GM19099 (cell line): ENCODE measurements around the gene NTSR1.

Experiments
- POLR2A ChIP-seq: IDR thresholded peaks from 3 replicates; pipeline ENCODE4 v1.6.1; 2011; ENCODE audit warnings: low read depth; ENCODE audit not compliant: insufficient read length; ENCODE audit errors: extremely low read depth

The NTSR1 gene

DNA sequence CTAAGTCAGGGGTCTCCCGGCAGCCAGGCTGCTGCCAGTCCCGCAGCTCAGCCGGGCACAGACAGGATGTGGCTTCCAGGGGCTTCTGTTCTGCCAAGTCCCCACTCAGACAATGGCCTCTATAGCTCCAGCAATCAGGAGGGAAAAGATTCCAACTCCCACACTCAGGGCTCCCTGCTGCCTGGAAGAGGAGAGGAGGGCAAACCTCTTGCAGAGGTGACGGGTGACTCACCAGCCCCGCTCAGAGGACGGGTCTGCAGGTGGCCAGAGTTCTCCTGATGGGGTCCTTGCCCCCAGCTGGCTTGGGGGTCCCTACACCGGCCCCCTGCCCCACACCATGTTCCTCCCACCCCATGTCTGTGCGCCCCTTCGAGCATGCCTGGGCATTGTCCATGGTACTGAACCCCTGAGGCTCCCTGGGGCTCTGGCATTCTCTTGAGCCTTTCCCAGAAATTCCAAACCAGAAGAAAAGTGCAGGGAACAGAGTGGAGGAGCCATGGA, 32.6 kb downstream of the NTSR1 start:
- no peak for TF ChIP-seq POLR2A

DNA sequence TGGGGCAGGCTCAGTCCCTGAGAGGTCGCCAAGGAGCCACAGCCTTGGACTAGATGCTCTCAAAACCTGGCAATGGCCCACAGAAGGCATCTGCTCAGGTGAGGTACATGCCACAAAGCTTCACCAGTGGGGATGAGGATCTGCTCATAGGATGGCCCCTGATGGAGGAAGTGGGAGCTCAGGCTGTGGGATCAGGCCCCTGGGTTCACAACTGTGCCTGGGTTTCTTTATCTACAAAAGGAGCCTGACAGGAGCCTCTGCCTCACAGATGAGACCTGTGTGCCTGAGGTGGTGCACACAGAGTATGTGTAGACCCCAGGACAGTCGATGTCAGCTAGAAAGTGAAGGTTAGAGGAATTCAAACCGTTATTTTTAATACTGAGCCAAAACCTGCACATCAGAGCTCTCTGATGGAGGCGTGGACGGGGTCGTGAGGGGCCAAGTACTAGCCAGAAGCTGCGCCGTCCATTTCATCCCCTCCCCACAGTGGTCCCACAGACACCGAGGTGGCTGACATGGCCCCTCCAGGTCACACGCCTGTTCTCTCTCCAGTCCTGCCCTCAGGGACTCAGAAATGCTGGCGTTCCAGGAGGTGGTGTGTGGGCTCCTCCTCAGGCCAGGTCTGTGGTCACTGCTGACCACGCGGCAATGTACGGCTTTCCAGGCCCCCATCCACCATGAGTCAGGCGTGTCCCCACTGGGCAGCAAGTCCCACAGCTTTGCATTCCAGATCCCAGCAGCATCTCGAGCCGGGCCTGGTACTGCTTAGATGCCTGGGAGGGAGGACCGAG, 33.3 kb downstream of the NTSR1 start:
- no peak for TF ChIP-seq POLR2A

DNA sequence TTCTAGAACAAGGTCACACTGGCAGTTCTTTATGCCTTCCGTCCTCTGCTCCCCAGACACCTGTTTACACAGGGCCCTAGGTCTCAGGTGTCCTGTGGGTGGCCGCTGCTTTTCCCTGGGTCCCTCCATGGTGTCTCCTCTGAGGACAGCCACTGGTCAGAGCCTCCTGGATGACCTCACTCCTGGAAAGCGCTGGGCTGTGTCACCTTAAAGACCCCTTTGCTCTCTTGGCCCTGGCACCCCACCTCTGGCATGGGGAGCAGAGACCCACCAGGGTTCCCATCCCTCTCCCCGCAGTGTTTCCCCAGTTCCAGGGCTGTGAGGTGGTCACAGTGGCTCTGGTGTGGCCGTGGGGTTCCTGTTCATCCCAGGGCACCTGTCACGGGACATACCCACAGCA, 33.9 kb downstream of the NTSR1 start:
- no peak for TF ChIP-seq POLR2A

DNA sequence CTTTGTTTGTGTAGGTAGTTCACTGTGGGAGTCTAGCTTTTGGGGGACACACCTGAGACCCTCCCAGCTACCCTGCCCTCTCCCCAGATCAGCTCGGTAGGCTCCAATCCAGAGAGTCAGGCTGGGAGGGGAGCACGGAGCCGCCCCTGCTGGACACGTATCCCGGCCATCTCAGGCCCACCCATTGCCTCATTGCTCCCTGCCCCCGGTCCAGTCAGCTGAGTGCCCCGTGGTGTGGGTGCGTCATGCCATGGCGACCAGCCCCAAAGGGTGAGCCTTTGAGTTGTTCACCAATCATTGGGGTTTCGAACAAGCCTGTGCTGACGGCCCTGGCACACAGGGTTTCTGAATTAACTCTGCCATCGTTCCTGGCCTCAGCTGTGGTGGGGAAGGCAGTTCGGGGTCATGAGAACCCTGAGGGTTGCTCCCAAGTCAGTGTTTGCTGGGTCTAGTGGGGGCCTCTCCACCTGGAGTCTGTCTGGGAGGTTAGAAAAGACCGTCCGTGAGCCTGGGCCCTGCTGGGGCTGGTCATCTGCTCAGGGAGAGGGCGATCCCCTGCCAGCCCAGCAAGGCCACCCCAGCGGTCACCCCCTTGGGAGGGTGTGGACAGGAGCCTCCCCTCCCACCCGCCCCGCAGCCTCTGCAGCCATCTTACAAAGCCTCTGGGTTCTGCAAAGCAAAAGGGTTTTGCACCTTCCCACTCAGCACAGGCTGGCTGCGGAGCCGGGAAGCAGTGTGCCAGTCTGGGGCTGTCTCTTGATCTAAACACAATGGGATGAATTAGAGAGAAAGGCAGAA, 34.5 kb downstream of the NTSR1 start:
- TF ChIP-seq POLR2A, result no peak

DNA sequence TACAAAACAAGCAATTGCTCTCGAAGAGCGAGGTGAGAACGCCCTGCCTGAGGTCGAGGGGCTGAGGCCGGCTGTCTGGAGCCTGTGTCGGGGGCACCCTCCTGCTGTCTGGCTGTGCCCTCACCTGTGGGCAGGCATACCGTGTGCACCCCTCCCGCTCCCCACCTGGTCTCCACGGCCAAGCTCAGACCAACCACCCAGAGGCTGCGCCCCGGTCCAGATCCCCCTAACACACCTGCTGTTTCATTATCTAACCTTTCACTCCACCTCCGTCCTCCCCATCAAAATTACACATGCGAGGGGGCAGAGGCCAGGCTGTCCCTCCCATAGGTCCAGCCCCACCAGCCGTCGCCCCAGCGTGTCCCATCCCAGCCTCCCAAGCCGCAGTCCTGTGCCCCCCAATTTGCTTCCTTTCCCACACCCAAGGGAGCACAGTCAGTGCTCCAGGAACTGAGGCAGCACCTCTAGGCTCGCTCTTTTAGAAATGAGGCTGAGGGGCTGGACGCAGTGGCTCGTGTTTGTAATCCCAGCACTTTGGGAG, 35.2 kb downstream of the NTSR1 start:
- TF ChIP-seq POLR2A, result no peak

DNA sequence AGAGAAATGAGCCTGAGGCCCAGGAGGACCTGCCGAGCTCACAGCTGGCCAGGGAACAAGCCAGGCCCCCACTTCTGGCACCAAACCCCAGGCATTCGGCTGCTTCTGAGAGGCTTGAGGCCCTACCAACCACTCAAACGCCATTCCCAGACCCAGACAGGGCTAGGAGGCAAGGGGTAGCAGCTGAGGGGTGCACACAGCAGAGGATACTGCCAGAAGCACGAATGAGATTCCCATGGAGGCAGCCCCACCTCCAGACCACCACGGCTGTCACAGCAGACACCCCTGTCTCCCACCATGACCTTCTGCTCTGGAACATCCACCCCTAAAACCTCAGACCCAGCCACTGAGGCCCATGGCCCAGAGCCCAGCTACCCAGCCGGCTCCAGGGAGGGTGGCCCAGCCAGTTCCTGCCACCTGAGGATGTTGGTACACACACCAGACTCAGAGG, 36.1 kb downstream of the NTSR1 start:
- TF ChIP-seq POLR2A, result no peak

DNA sequence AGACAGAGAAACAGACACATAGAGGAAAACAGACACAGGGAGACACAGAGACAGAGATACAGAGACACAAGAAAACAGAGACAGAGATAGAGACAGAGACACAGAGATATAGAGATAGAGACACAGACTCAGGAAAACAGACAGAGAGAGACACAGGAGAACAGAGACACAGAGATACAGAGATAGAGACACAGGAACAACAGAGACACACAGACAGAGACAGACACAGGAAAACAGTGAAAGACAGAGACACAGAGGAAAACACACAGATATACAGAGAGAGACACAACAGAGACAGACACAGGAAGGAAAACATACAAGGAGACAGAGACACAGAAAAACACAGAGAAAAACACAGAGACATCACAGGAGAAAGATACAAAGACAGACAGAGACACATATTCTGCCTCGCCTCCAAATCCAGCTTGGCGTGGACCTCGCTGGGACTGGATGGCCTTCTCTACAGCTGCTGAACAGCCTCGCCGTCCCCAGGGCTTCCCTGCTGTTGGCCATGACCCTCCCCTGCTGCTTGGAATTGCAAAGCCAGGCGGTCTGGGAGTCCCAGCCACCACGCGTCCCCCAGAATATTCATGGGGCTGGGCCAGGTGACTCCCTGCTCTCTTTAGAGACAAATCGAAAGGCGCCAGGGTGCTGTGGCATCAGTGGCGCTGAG, 36.8 kb downstream of the NTSR1 start:
- no peak for TF ChIP-seq POLR2A

DNA sequence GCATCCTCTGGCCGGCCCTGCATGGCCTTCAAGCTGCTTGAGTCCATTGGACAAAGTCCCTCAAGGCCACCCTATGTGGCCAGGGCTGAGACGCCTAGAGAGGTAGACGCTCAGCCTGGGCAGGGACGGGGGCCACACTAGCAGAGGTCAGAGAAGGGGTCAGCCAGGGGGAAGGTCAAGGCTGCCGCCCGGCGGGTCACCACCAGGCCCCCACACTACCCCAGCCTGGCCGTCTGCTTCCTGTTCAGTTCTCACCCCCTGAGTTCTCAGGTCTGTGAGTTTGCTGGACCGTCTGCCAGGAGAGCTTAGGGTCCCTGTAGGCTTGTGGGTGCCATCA, 37.3 kb downstream of the NTSR1 start:
- no peak for TF ChIP-seq POLR2A

DNA sequence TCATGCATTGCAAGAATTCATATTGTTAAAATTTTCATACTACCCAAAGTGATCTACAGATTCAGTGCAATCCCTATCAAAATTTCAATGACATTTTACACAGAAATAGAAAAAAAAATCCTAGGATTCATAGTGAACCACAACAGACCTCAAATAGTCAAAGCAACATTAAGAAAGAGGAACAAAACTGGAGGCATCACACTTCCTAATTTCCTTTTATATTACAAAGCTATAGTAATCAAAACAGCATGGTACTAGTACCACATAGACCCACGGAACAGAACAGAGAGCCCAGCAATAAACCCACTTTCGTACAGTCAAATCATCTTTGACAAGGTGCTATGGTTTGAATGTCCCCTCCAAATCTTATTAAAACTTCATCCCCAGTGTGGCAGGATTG, 39.7 kb downstream of the NTSR1 start:
- TF ChIP-seq POLR2A, result no peak

DNA sequence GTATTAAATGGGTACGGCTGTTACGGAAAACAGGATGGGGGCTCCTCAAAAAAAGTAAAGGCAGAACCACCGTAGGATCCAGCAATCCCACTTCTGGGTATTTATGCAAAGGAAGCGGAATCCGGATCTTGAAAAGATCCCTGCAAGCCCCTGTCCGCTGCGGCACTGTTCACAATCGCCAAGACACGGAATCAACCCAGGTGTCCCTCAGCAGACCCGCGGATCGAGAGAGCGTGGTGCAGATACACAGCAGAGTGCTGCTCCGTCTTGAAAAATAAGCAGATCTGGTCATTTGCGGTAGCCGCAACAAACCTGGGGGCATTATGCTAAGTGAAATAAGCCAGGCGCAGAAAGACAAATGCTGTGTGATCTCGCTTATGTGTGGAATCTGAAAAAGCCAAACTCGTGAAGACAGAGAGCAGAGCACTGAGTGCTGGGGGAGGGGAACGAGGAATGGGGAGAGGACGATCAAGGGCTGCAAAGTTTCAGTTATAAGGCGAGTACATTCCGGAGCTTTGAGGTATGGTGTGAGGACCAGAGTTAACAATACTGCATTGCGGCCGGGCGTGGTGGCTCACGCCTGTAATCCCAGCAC, 41.3 kb downstream of the NTSR1 start:
- TF ChIP-seq POLR2A, result no peak

DNA sequence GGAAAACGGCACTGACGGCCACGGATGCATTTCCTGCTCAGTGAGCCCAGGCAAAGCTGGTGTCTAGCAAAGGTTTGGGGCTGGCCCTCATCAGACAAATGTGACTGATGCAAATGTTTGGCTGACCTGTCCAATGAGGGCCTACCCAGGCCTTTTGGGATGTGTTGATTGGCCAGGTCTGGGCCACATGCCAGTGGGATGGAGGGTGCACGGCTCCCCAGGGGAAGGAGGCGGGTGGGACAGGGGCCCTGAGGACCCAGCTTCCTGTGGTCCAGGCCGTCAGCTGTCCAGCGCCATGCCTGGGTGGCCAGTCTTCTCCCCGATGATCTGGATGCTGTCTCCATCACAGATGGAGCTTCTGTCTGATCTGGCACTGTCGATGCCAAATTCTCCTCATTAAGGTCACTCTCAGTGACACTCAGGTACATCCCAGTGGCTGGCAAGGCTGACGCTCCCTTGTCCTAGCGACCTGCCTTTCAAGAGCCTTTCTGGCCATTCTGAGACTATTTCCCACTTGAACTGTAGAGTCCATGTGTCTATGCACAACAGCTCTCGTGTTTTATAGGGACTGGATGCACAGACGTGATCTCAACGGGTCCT, 43.0 kb downstream of the NTSR1 start:
- no peak for TF ChIP-seq POLR2A

DNA sequence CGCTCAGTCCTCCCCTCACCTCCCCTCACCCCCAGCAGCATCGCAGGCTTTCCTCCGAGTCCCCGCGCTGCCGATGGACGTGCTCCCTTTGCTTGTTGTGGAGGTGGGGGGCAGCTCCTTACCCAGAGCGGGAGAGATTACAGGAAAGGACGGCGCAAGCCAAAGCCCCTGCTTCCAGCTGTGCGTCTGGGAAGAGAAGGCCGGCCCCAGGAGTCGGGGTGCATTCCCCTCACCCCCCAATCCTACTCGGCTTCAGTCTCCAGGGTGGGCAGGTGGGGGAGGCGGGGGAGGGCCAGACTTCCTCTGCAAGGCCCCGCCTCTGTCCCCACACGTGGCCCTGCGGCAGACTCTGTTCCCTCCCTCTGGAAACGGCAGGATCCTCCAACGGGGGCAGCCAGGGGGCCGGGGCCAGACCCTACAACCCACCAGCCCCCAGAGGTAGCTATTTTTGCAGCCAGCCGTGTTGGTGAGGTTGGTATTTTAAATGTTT, 43.6 kb downstream of the NTSR1 start:
- no peak for TF ChIP-seq POLR2A

DNA sequence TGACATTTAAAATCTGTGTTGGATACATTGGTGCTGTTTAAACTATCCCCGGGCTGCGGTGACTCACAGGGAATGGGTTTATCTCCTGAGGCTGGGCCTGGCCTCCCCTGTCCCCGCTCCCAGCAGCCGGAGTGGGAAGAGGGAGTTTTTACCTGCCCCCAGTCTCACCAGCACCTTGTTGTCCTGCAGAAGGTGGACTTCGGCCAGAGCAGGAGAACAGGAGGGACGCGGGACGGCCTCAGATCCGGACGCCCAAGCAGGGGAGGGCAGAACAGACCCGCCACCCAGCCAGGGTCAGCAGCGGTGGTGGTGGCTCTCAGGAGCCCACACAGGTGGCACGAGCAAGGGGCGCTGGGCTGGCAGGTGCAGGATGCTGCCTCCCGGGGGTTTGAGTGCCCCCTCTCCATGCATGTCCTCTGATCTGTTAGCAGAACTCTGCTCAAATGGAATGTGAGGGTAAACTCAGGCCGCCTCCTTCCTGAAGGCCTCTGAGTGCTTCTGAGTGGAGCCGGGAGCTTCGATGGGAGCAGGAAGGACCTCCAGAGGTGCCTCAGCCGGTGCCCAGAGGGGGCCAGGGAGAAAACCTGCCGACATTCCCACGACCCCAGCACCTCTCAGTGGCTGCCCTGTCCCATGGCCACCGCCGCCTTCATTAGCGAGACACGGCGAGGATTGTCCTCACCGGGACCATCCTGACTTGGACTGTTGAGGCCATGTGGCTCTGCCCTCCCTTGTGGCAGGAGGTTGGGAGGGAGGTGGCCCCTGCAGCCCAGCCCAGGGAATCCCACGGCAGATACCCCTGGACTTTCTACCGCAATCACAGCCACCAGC, 44.2 kb downstream of the NTSR1 start:
- TF ChIP-seq POLR2A, result no peak
